Measurements from ENCODE around the gene AVPR2.

The AVPR2 gene

GRCh38 chrX:153903991-153904957, at the start of gene AVPR2:
AVPR2 (plus strand) TSS chrX:153904673; CDS start chrX:153905146, 473 bp downstream.
- no peak within 1 kb of the TSS for H3K4me3 ChIP-seq (ENCODE audit: low read depth, low read length)
- in situ Hi-C loops (cut with HindIII; ENCODE audit: low sequenced_read_pairs): no loop called here
- DNase-seq (ENCODE audit: low read depth): no peak

DNA sequence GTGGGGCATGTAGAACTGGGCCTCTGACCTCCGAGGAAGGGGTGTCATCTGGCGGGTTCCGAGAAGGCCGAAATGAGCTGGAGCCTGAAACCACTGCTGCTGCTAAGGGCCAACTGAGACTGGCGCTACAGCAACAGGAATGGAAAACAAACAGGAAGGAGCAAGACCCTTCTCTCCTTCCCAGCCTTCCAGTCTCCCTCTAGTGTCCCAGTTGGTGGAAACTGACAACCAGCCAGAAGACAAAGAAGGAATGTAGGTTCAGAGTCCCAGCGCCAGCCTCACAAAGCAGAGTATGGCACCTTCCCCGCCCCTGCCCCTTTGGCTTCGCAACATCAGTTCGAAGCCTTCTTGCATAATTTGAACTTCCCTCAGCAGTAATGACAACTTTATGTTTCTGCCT, 49.8 kb upstream of the AVPR2 start:
- DNase-seq (ENCODE audit: low read depth): no peak
- H3K4me3 ChIP-seq (ENCODE audit: low read depth, low read length): no peak overlapping the region
- no peak for TF ChIP-seq CTCF (IDR thresholded peaks at IDR 0.05; ENCODE audit: low read depth, low read length, missing control alignments)
- in situ Hi-C loops (cut with HindIII; ENCODE audit: low sequenced_read_pairs): no loop called here

More at GRCh38 chrX:153903991-153904957, at the start of gene AVPR2:
- TF ChIP-seq CTCF (IDR thresholded peaks at IDR 0.05; ENCODE audit: low read depth, low read length, missing control alignments): no peak

GRCh38 chrX:153857348-153857903, 47.0 kb upstream of the AVPR2 start:
- in situ Hi-C loops (cut with HindIII; ENCODE audit: low sequenced_read_pairs): no loop called here
- no peak overlapping the region for H3K4me3 ChIP-seq (ENCODE audit: low read depth, low read length)
- TF ChIP-seq CTCF (IDR thresholded peaks at IDR 0.05; ENCODE audit: low read depth, low read length, missing control alignments): no peak
- no peak for DNase-seq (ENCODE audit: low read depth)

DNA sequence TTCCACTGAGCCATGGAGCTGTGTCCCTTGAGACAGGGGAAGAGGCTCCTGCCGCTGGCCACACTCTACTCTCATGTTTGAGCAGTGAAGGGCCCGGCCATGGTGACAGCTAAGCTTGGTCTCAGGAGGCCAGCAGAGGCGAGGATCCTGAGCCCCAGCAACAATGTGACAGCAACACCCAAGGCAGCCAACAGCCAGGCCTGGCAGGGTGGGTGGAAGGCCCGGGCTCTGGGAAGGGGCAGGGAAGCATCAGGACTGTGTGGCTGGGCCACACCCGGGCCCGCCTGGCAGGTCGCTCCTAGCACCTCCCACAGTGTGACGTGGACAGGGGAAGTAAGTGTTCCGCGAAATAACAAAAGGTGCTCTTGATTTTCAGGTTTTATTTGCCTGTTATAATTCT, 43.3 kb upstream of the AVPR2 start:
- in situ Hi-C loops (cut with HindIII; ENCODE audit: low sequenced_read_pairs): no loop called here
- TF ChIP-seq CTCF (IDR thresholded peaks at IDR 0.05; ENCODE audit: low read depth, low read length, missing control alignments): no peak
- H3K4me3 ChIP-seq (ENCODE audit: low read depth, low read length): no peak overlapping the region
- no peak for DNase-seq (ENCODE audit: low read depth)

DNA sequence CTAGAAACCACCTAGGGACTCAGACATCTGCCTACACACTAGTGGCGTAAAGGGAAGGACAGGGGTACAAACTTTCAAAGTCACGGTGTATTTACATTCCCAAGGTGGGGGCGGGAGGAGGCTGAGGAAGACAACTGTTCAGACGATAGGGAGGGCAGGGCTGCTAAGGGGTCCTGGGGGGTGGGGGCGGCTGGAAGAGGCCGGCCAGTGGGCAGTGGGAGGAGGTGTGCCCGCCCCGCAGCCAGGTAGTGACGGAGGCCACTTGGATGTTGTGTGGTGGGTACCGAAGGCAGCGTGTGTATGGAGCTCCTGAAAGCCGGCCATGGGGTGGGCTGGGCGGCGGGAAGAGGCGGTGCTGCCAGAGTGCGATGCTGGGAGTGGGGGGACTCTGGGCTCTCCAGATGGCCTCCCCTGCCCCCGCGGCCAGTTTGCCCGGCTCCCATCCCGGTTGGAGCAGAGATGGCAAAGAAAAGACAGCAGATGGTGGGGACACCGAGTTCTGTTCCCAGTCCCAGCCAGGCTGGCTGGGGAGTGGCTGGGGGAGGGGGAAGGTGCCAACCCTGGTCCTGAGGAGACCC, 42.7 kb upstream of the AVPR2 start:
- no peak overlapping the region for H3K4me3 ChIP-seq (ENCODE audit: low read depth, low read length)
- DNase-seq (ENCODE audit: low read depth): no peak
- in situ Hi-C loops (cut with HindIII; ENCODE audit: low sequenced_read_pairs): no loop called here
- TF ChIP-seq CTCF (IDR thresholded peaks at IDR 0.05; ENCODE audit: low read depth, low read length, missing control alignments): no peak

GRCh38 chrX:153862369-153863250, 41.9 kb upstream of the AVPR2 start:
- no peak overlapping the region for H3K4me3 ChIP-seq (ENCODE audit: low read depth, low read length)
- TF ChIP-seq CTCF (IDR thresholded peaks at IDR 0.05; ENCODE audit: low read depth, low read length, missing control alignments): no peak
- in situ Hi-C loops (cut with HindIII; ENCODE audit: low sequenced_read_pairs): no loop called here
- DNase-seq (ENCODE audit: low read depth): no peak
